GM18498 (cell line): ENCODE measurements around the gene DHX38.

ENCODE experiments used
- ATAC-seq: cut with Tn5 transposase; IDR thresholded peaks from one replicate; pipeline ENCODE4 v1.9.1; 2021; ENCODE audit warnings: mild to moderate bottlenecking, moderate library complexity; ENCODE audit not compliant: unreplicated experiment

DHX38 gene

DNA sequence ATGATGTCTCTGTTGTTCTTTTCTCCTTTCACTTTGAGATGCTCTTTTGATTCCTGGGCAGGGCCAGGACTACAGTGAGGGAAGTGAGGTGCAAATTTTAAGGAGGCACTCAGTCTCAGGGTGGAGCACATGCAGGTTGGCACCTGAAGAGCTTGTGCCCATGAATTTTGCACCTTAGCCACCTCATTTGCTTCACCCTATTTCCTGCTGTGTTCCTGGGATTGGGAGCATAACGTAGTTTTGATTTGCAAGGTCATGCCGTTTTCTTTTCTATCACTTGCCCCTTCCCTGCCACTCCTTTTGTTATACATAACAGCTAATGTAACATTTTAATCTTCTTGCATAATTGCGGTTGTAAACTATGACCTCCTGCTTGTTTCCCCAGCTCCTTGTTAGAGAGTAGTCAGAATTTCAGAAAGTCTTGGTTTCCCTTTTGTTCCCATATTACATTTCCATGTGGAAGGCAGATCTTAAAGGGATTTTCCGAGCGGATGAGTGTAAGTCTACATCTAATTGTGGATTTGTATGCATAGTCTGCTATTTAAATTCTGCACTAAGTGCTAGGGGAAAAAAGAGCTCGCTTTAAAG, 68.6 kb downstream of the DHX38 start:
- no peak for ATAC-seq
